ENCODE results near the gene ATRNL1.

Gene ATRNL1

GRCh38 chr10:115974816-115975430 lies 881.8 kb downstream of the ATRNL1 start:
- no peak for DNase-seq (ENCODE audit: low read depth in 4 of 4, low spot score in 1 of 4)

DNA sequence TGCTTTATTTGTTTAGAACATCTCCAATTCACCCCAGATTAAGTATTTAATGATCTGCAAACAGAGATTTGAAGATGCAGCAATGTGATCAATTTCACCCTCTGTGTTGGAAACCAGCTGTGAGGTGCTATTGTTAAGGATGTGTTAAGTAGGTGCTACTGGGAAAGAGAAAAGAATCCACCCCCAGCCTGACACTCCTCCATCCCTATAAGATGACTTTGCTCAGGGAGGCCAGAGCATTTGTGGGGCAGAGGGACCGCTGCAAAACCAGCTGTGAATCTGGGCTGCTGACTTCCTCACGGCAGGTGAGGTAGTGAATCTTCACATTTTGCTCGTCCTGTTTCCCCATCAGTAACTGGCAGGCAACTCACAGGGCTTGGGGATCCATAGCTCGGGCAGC lies 882.3 kb downstream of the ATRNL1 start:
- no peak for DNase-seq (ENCODE audit: low read depth in 4 of 4, low spot score in 1 of 4)

DNA sequence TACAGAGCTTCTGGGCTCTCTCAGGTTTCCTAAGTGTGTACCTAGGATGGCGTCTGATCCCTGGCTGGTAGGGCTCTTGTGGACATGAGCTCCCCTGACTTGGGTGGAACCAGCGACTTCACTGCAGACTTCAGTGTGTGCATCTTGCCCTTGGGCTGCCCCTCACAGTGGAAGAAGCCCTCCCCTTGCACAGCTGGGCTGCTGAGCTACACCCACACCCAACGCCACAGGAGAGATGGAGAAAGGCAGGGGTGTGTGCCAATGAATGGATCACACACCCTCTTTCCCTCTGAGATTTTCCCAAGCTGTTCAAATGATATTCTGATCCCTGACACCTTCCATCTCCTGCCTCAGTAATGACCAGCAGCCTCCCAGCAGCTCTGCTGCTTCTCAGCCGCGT lies 883.2 kb downstream of the ATRNL1 start:
- DNase-seq (ENCODE audit: low read depth in 4 of 4, low spot score in 1 of 4): no peak

GRCh38 chr10:115977855-115978254 lies 884.7 kb downstream of the ATRNL1 start:
- no peak for DNase-seq (ENCODE audit: low read depth in 4 of 4, low spot score in 1 of 4)

- no peak for DNase-seq (ENCODE audit: low read depth in 4 of 4, low spot score in 1 of 4)
These were observed 886.4 kb downstream of the ATRNL1 start for GRCh38 chr10:115979576-115979975.

DNA sequence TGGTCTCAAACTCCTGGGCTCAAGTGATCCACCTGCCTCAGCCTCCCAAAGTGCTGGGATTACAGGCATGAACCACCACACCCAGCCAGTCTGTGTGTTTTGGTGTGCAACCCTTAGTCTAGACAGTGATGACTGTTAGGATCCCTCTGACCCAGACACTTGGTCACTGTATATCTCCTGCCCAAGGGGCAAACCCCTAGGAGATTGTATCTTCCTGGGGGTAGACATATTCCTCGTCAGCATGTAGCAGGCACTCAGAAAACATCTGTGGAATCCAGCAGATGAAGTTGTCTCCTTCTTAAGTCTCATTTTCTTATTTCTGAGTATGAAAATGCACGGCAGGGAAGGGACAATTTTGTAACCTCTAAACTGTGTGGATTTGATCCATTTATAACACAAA lies 887.3 kb downstream of the ATRNL1 start:
- DNase-seq (ENCODE audit: low read depth in 4 of 4, low spot score in 1 of 4): no peak

GRCh38 chr10:115981081-115981480 lies 887.9 kb downstream of the ATRNL1 start:
- DNase-seq (ENCODE audit: low read depth in 4 of 4, low spot score in 1 of 4): no peak

GRCh38 chr10:115982076-115982475 lies 888.9 kb downstream of the ATRNL1 start:
- DNase-seq (ENCODE audit: low read depth in 4 of 4, low spot score in 1 of 4): no peak

GRCh38 chr10:115982526-115982925 lies 889.4 kb downstream of the ATRNL1 start:
- no peak for DNase-seq (ENCODE audit: low read depth in 4 of 4, low spot score in 1 of 4)

- no peak for DNase-seq (ENCODE audit: low read depth in 4 of 4, low spot score in 1 of 4)
These were observed 892.6 kb downstream of the ATRNL1 start for GRCh38 chr10:115985786-115986185.

GRCh38 chr10:115988380-115988779 lies 895.2 kb downstream of the ATRNL1 start:
- DNase-seq (ENCODE audit: low read depth in 4 of 4, low spot score in 1 of 4): no peak

DNA sequence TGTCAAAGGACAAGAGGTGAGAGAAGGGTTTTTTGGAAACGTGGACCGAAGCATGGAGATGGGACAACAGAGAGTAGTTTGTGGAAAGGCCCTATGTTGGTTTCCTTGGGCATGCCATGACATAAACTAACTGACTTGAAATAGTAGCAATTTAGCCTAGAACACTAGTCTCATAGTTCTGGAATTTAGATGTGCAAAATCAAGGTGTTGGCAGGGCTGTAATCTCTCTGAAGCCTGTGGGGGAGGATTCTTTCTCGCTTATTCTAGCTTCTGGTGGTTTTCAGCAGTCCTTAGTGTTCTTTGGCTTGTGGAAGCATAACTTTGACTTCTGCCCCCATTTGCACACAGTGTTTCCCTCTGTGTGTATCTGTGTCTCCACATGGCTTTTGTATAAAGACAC lies 896.5 kb downstream of the ATRNL1 start:
- DNase-seq (ENCODE audit: low read depth in 4 of 4, low spot score in 1 of 4): no peak

GRCh38 chr10:115992236-115992986 lies 899.2 kb downstream of the ATRNL1 start:
- DNase-seq (ENCODE audit: low read depth in 4 of 4, low spot score in 1 of 4): no peak

GRCh38 chr10:115996031-115996430 lies 902.9 kb downstream of the ATRNL1 start:
- no peak for DNase-seq (ENCODE audit: low read depth in 4 of 4, low spot score in 1 of 4)

- DNase-seq (ENCODE audit: low read depth in 4 of 4, low spot score in 1 of 4): no peak
These were observed 905.1 kb downstream of the ATRNL1 start for GRCh38 chr10:115998301-115998700.
